IMR-90 (cell line): Measurements from ENCODE around the gene LTF. TPM values are rescaled to one million over a fixed set of nuclear protein-coding genes. Genes with fewer than 3 reads are reported as not detected.

Experiments
- ATAC-seq: fragments of 200-7000 bp; cut with Tn5 transposase; 2 replicates; pipeline ENCODE4 v1.9.1; 2020; ENCODE audit warnings: low read depth, mild to moderate bottlenecking, moderate library complexity
- BruUV-seq: library from RNA; stranded (reverse); fragments of 400-500 nt; replicated peaks from 2 replicates; lab custom pipeline; 2021; lab: Mats Ljungman, UMichigan
- CTCF ChIA-PET: fragments of 300-600 bp; formaldehyde crosslinking; extraction: SDS; loops from one replicate; lab custom pipeline; 2021; ENCODE audit warnings: antibody characterized with exemption; lab: Yijun Ruan, JAX
- POLR2A ChIA-PET: fragments of 300-600 bp; sonication (Branson Sonifier 250); formaldehyde crosslinking; loops from one replicate; lab custom pipeline; 2022; ENCODE audit warnings: antibody characterized with exemption; ENCODE audit not compliant: unreplicated experiment; lab: Charles Lee
- DNase-seq: peaks from one replicate; pipeline ENCODE4 v3.0.0; 2013
- H2AFZ ChIP-seq: replicated peaks from 2 replicates; pipeline ENCODE3; 2013; ENCODE audit warnings: low read length, mild to moderate bottlenecking; ENCODE audit not compliant: poor library complexity
- H2AK5ac ChIP-seq: 2 replicates; pipeline ENCODE4 v1.6.1; 2013; ENCODE audit warnings: low read depth, low read length, inconsistent platforms
- H2AK9ac ChIP-seq: replicated peaks from 2 replicates; pipeline ENCODE3; 2013; ENCODE audit warnings: mild to moderate bottlenecking, low read depth, low read length, moderate library complexity; ENCODE audit not compliant: poor library complexity
- H2BK120ac ChIP-seq: 2 replicates; pipeline ENCODE4 v1.6.1; 2013; ENCODE audit warnings: low read depth, low read length, inconsistent platforms
- H2BK15ac ChIP-seq: 3 replicates; pipeline ENCODE4 v1.6.1; 2013; ENCODE audit warnings: low read depth, low read length, inconsistent platforms
- H2BK20ac ChIP-seq: 2 replicates; pipeline ENCODE4 v1.6.1; 2013; ENCODE audit warnings: low read depth, mild to moderate bottlenecking, inconsistent platforms, low read length, moderate library complexity
- H2BK5ac ChIP-seq: 2 replicates; pipeline ENCODE4 v1.6.1; 2013; ENCODE audit warnings: mild to moderate bottlenecking, low read depth, low read length, inconsistent platforms; ENCODE audit not compliant: poor library complexity, severe bottlenecking
- H3K14ac ChIP-seq: replicated peaks from 2 replicates; pipeline ENCODE4 v1.6.1; 2013; ENCODE audit warnings: low read depth, low read length, inconsistent platforms
- H3K18ac ChIP-seq: 2 replicates; pipeline ENCODE4 v1.6.1; 2013; ENCODE audit warnings: low read depth, low read length, control low read depth
- H3K23ac ChIP-seq: 2 replicates; pipeline ENCODE4 v1.6.1; 2013; ENCODE audit warnings: low read depth, low read length, inconsistent platforms
- H3K27ac ChIP-seq: 2 replicates; pipeline ENCODE4 v1.5.1; 2013; ENCODE audit warnings: mild to moderate bottlenecking, control low read depth, low read length; ENCODE audit not compliant: insufficient read depth
- H3K27me3 ChIP-seq: 2 replicates; pipeline ENCODE4 v1.6.1; 2013; ENCODE audit warnings: low read length; ENCODE audit not compliant: control insufficient read depth, insufficient read depth
- H3K36me3 ChIP-seq: 2 replicates; pipeline ENCODE4 v1.6.1; 2013; ENCODE audit warnings: low read length, mixed read lengths; ENCODE audit not compliant: control insufficient read depth, insufficient read depth
- H3K4ac ChIP-seq: 2 replicates; pipeline ENCODE4 v1.6.1; 2013; ENCODE audit warnings: low read depth, low read length, inconsistent platforms
- H3K4me1 ChIP-seq: 2 replicates; pipeline ENCODE4 v1.6.1; 2013; ENCODE audit warnings: low read length, mixed read lengths; ENCODE audit not compliant: control insufficient read depth, insufficient read depth
- H3K4me2 ChIP-seq: 2 replicates; pipeline ENCODE4 v1.6.1; 2013; ENCODE audit warnings: low read depth, mild to moderate bottlenecking, control low read depth, low read length, moderate library complexity
- H3K4me3 ChIP-seq: 2 replicates; pipeline ENCODE4 v1.5.1; 2013; ENCODE audit warnings: low read depth, mild to moderate bottlenecking, control low read depth, low read length, moderate library complexity; ENCODE audit not compliant: insufficient read depth
- H3K56ac ChIP-seq: 2 replicates; pipeline ENCODE4 v1.6.1; 2013; ENCODE audit warnings: low read length, inconsistent platforms; ENCODE audit not compliant: insufficient read depth; ENCODE audit errors: extremely low read depth
- H3K79me1 ChIP-seq, 2 experiments: 2 replicates each; pipeline ENCODE4 v1.6.1; 2013; ENCODE audit warnings: low read length in 2 of 2, inconsistent platforms in 1 of 2, low read depth in 1 of 2
- H3K9ac ChIP-seq: 2 replicates; pipeline ENCODE4 v1.6.1; 2013; ENCODE audit warnings: low read depth, low read length, control low read depth
- H3K9me1 ChIP-seq: 2 replicates; pipeline ENCODE4 v1.6.1; 2013; ENCODE audit warnings: low read length, inconsistent platforms; ENCODE audit not compliant: insufficient read depth
- H3K9me3 ChIP-seq: 2 replicates; pipeline ENCODE4 v1.6.1; 2013; ENCODE audit warnings: low read length; ENCODE audit not compliant: control insufficient read depth, insufficient read depth
- H4K20me1 ChIP-seq: 2 replicates; pipeline ENCODE4 v1.6.1; 2013; ENCODE audit warnings: low read length, inconsistent platforms; ENCODE audit not compliant: insufficient read depth
- H4K5ac ChIP-seq: 2 replicates; pipeline ENCODE4 v1.6.1; 2013; ENCODE audit warnings: mild to moderate bottlenecking, low read depth, low read length, control low read depth
- H4K8ac ChIP-seq, 2 experiments: 2 replicates each; pipeline ENCODE4 v1.6.1; 2013; ENCODE audit warnings: low read depth in 2 of 2, low read length in 2 of 2, control low read depth in 1 of 2, inconsistent platforms in 1 of 2
- H4K91ac ChIP-seq: 2 replicates; pipeline ENCODE4 v1.6.1; 2013; ENCODE audit warnings: low read depth, low read length, inconsistent platforms; ENCODE audit not compliant: insufficient read depth
- BHLHE40 ChIP-seq: fragments of 150-350 bp; IDR thresholded peaks from 2 replicates; pipeline ENCODE4 v1.6.1; 2016; ENCODE audit warnings: mild to moderate bottlenecking, low read depth, low read length
- CEBPB ChIP-seq: IDR thresholded peaks from 2 replicates; pipeline ENCODE4 v1.6.1; 2012; ENCODE audit warnings: low read depth, low read length, improper control_type of control experiment
- CTCF ChIP-seq: conservative IDR thresholded peaks from 2 replicates; pipeline ENCODE4 v1.5.1; 2012; ENCODE audit warnings: mild to moderate bottlenecking, low read depth, low read length, improper control_type of control experiment
- ELK1 ChIP-seq: fragments of 150-350 bp; IDR thresholded peaks from 2 replicates; pipeline ENCODE4 v1.6.1; 2016; ENCODE audit warnings: low read depth, mild to moderate bottlenecking, low read length, moderate library complexity, borderline replicate concordance
- FOS ChIP-seq: fragments of 150-350 bp; IDR thresholded peaks from 2 replicates; pipeline ENCODE4 v1.6.1; 2016; ENCODE audit warnings: low read depth, low read length
- MAFK ChIP-seq: IDR thresholded peaks from 2 replicates; pipeline ENCODE4 v1.6.1; 2012; ENCODE audit warnings: low read depth, low read length, improper control_type of control experiment
- MAZ ChIP-seq: IDR thresholded peaks from 2 replicates; pipeline ENCODE4 v1.6.1; 2012; ENCODE audit warnings: low read depth, mild to moderate bottlenecking, low read length, improper control_type of control experiment, moderate library complexity, borderline replicate concordance
- MXI1 ChIP-seq: IDR thresholded peaks from 2 replicates; pipeline ENCODE4 v1.6.1; 2012; ENCODE audit warnings: low read depth, mild to moderate bottlenecking, low read length, moderate library complexity, borderline replicate concordance
- NFE2L2 ChIP-seq: fragments of 150-350 bp; IDR thresholded peaks from 2 replicates; pipeline ENCODE4 v1.6.1; 2016; ENCODE audit warnings: low read depth, mild to moderate bottlenecking, low read length
- POLR2A ChIP-seq: IDR thresholded peaks from 2 replicates; pipeline ENCODE4 v1.6.1; 2012; ENCODE audit warnings: mild to moderate bottlenecking, low read depth, low read length
- RAD21 ChIP-seq: IDR thresholded peaks from 2 replicates; pipeline ENCODE4 v1.6.1; 2012; ENCODE audit warnings: low read length, improper control_type of control experiment
- RFX5 ChIP-seq: IDR thresholded peaks from 2 replicates; pipeline ENCODE4 v1.8.0; 2012; ENCODE audit warnings: low read depth, mild to moderate bottlenecking, low read length, moderate library complexity
- SMC3 ChIP-seq: fragments of 150-350 bp; IDR thresholded peaks from 2 replicates; pipeline ENCODE4 v1.6.1; 2016; ENCODE audit warnings: low read depth, mild to moderate bottlenecking, antibody characterized with exemption, low read length, moderate library complexity
- dilution Hi-C: fragments of 300-500 bp; cut with HindIII; formaldehyde crosslinking; loops from one replicate; pipeline ENCODE4 v1.14.3; 2018; ENCODE audit warnings: low sequenced_read_pairs; ENCODE audit not compliant: unreplicated experiment
- in situ Hi-C: fragments of 300-500 bp; cut with MboI; formaldehyde crosslinking; loops from 3 replicates; pipeline ENCODE4 v1.14.3; 2019; ENCODE audit warnings: low sequenced_read_pairs, inconsistent platforms, mixed read lengths
- intact Hi-C: fragments of 100-400 bp; cut with micrococcal nuclease; formaldehyde crosslinking; loops from 2 replicates; pipeline ENCODE4 v1.10.0; 2022
- polyA plus RNA-seq, 3 experiments: library from polyadenylated mRNA; depleted of rRNA; stranded (reverse); fragments of >200 nt; gene quantifications; 2 replicates each; pipeline ENCODE4 v1.2.3, GENCODE V29; 2012; ENCODE audit warnings: low replicate concordance in 1 of 3
- total RNA-seq: library from RNA; depleted of rRNA; stranded (reverse); fragments of >200 nt; gene quantifications from 2 replicates; pipeline ENCODE4 v1.2.3, GENCODE V29; 2012
- TF ChIP-seq, protein P1 (sequence below): fragments of 150-350 bp; IDR thresholded peaks from 2 replicates; pipeline ENCODE4 v1.6.1; 2017; ENCODE audit warnings: mild to moderate bottlenecking, antibody characterized with exemption, low read length, low read depth

Gene LTF
- total and polyA plus RNA-seq, 2 of the 4 experiments (the other 2 are of a cell fraction): not detected

DNA sequence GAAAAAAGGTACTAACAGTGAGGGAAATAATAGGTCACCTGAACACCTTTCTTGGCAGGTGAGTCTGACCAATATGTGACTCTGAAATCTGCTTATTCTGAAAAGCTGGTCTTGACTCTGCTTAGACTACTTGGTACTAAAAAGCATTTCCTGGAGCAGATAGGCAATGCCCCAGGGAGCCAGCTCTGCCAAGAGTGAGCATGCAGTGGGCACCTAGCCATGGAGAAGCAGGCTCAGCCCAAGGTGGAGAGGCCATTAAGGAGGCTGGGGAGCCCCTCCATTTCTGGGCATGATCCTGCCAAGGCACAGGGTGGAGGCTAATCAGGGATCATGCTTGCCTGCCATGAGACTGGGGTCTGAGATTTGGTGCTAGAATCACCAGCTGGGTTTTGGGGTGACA is 1.6 kb upstream of the LTF start:
- Histone ChIP-seq H2BK15ac (no peak overlapping the region), H3K4me1 (peaks cover 3% of the 10 kb centered on the region), H2AK5ac (no peak overlapping the region), H3K18ac (no peak overlapping the region), H3K27me3 (peaks cover 74% of the 10 kb centered on the region), H4K91ac (no peak overlapping the region), H3K9me1 (no peaks in the 10 kb centered on the region; the same call in 1 of the 2 replicates), H3K4ac (no peak overlapping the region), H4K20me1 (no peaks in the 10 kb centered on the region; the same call in 1 of the 2 replicates), H3K4me2 (no peak overlapping the region), H3K79me1 (no peaks in the 10 kb centered on the region), H3K56ac (no peak overlapping the region), H2BK5ac (no peak overlapping the region), H2BK20ac (no peak overlapping the region), H2BK120ac (no peak overlapping the region), H3K27ac (no peak overlapping the region), H3K9ac (no peak overlapping the region), H3K14ac (no peak overlapping the region), H3K4me3 (no peak overlapping the region), H4K5ac (no peak overlapping the region), H4K8ac (no peak overlapping the region), H3K9me3 (0 out of 2 replicates have a peak, but pooled peaks cover 1% of the 10 kb centered on the region), H2AFZ (no peak overlapping the region), H2AK9ac (no peak overlapping the region), H3K23ac (no peak overlapping the region), H3K36me3 (no peaks in the 10 kb centered on the region)
- CTCF ChIA-PET: no interaction called here
- intact Hi-C loops: no loop called here
- no peak for ATAC-seq
- no peak for TF ChIP-seq BHLHE40
- TF ChIP-seq POLR2A: no peak
- TF ChIP-seq, protein P1, sequence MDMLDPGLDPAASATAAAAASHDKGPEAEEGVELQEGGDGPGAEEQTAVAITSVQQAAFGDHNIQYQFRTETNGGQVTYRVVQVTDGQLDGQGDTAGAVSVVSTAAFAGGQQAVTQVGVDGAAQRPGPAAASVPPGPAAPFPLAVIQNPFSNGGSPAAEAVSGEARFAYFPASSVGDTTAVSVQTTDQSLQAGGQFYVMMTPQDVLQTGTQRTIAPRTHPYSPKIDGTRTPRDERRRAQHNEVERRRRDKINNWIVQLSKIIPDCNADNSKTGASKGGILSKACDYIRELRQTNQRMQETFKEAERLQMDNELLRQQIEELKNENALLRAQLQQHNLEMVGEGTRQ: no peak
- no peak for TF ChIP-seq SMC3
- TF ChIP-seq MAFK: no peak
- no peak for TF ChIP-seq MAZ
- no peak for TF ChIP-seq CEBPB
- no peak for TF ChIP-seq NFE2L2
- no peak for TF ChIP-seq FOS
- TF ChIP-seq MXI1: no peak
- TF ChIP-seq CTCF: no peak
- no peak for TF ChIP-seq RFX5
- TF ChIP-seq RAD21: no peak
- no peak for TF ChIP-seq ELK1
- POLR2A ChIA-PET: no interaction called here
- BruUV-seq: no TSS peak
- DNase-seq: no peak
- dilution Hi-C loops: no loop called here
- in situ Hi-C loops: no loop called here
